ENCODE measurements around the gene TRMU.

DNA sequence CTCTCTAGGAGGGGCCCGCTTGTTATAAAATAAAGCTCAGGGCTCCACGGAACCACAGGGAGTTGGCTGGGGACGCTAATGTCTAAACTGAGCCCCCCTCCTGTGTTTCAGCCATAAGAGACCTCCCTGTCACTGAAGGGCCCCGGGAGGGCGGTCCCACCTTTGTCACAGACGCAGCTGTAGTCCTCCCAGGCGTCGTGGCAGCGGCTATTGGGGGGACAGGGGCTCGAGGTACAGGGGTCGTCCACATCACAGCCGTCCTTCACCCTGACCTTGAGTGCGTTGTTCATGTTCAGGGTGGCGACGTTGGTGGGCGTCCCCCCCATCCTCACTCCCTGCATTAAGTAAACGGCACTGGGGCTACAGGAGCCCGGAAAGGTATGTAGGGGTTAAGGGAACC lies 62.0 kb downstream of the TRMU start:
- TF ChIP-seq, protein P1, sequence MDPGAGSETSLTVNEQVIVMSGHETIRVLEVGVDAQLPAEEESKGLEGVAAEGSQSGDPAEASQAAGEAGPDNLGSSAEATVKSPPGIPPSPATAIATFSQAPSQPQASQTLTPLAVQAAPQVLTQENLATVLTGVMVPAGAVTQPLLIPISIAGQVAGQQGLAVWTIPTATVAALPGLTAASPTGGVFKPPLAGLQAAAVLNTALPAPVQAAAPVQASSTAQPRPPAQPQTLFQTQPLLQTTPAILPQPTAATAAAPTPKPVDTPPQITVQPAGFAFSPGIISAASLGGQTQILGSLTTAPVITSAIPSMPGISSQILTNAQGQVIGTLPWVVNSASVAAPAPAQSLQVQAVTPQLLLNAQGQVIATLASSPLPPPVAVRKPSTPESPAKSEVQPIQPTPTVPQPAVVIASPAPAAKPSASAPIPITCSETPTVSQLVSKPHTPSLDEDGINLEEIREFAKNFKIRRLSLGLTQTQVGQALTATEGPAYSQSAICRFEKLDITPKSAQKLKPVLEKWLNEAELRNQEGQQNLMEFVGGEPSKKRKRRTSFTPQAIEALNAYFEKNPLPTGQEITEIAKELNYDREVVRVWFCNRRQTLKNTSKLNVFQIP (CRISPR knock-in tag; IDR thresholded peaks at IDR 0.05; ENCODE audit: borderline replicate concordance, low read depth), result no peak
- TF ChIP-seq BACH2 (CRISPR knock-in tag; IDR thresholded peaks at IDR 0.05; ENCODE audit: borderline replicate concordance), result no peak
